Measurements from ENCODE around the gene TBXAS1.

- TF ChIP-seq CTCF (conservative IDR thresholded peaks at IDR 0.05): no peak
- TF ChIP-seq ZFX (IDR thresholded peaks at IDR 0.05): no peak
Observed at GRCh38 chr7:139959285-139959628, 130.2 kb downstream of the TBXAS1 start.
